Adrenal gland (tissue), 19 donors: ENCODE measurements around the gene CEACAM18. TPM values are rescaled to one million over a fixed set of nuclear protein-coding genes. Genes with fewer than 3 reads are reported as not detected.

ENCODE experiments used
- DNase-seq, 7 donors: peaks; one replicate each; pipeline ENCODE4 v3.0.0-alpha.2; 2019 to 2020
- H3K27ac ChIP-seq, 5 donors: fragments of 200-600 bp; sonication (generic) in 4 of 5; 1 replicate in 3 of 5; 2 replicates in 2 of 5; pipeline versions ENCODE4 v1.5.1 to v1.8.0; 2016 to 2020; ENCODE audit warnings: mild to moderate bottlenecking in 1 of 5
- H3K27me3 ChIP-seq: fragments of 200-600 bp; 2 replicates; pipeline ENCODE4 v1.8.0; 2021
- H3K36me3 ChIP-seq, 2 donors: fragments of 200-600 bp; replicated peaks in 1 of 2; 1 replicate in 1 of 2; 2 replicates in 1 of 2; pipeline versions ENCODE4 v1.5.1 to v1.8.0; 2018 to 2022
- H3K4me1 ChIP-seq, 2 donors: fragments of 200-600 bp; replicated peaks in 1 of 2; 1 replicate in 1 of 2; 2 replicates in 1 of 2; pipeline versions ENCODE4 v1.5.1 to v1.8.0; 2018 to 2021
- H3K4me3 ChIP-seq, 4 donors: fragments of 200-600 bp; sonication (generic) in 3 of 4; one replicate each; pipeline ENCODE4 v1.5.1; 2016 to 2018
- H3K9me3 ChIP-seq, 3 donors: fragments of 200-600 bp; sonication (generic) in 1 of 3; replicated peaks in 1 of 3; 1 replicate in 2 of 3; 2 replicates in 1 of 3; pipeline versions ENCODE4 v1.5.1 to v1.8.0; 2016 to 2021
- CTCF ChIP-seq, 6 experiments: fragments of 450-650 bp in 4 of 6; fragments of 200-600 bp in 2 of 6; sonication (generic) in 1 of 6; IDR thresholded peaks; 1 replicate in 5 of 6; 2 replicates in 1 of 6; pipeline versions ENCODE4 v1.5.1 to v1.8.0; 2016 to 2021; ENCODE audit warnings: antibody characterized with exemption in 6 of 6, mild to moderate bottlenecking in 2 of 6, moderate library complexity in 1 of 6
- POLR2A ChIP-seq, 2 donors: fragments of 450-650 bp; IDR thresholded peaks; one replicate each; pipeline ENCODE4 v1.6.1; 2017; ENCODE audit warnings: antibody characterized with exemption in 2 of 2, mild to moderate bottlenecking in 2 of 2, moderate library complexity in 1 of 2
- WGBS, 4 donors: extraction: QIAGEN DNeasy Blood & Tissue Kit in 2 of 4; methylation state at CpG; one replicate each; pipeline versions ENCODE4 v1.1.5 to v1.1.7; 2013 to 2017; 5-methylcytosine and 5-hydroxymethylcytosine counted together
- intact Hi-C, 2 donors: fragments of 100-400 bp; cut with DNase I; formaldehyde crosslinking; loops; one replicate each; pipeline versions ENCODE4 v1.14.1 to v1.15.0; 2022 to 2023
- long read RNA-seq, 10 donors: library from polyadenylated mRNA in 3 of 10; unstranded in 2 of 10; stranded (forward) in 1 of 10; transcript quantifications; one replicate each; pipeline ENCODE4 v2.0.0 and lab custom pipeline, GENCODE V29; 2021 to 2026
- polyA plus RNA-seq, 3 donors: library from polyadenylated mRNA; stranded (reverse); fragments of 200-250 nt in 2 of 3; fragments of 350-450 nt in 1 of 3; fragmentation: Illumina TruSeq in 1 of 3; extraction: RNeasy Lipid Tissue Mini Kit (QIAGEN cat#74804) in 1 of 3; gene quantifications; one replicate each; pipeline ENCODE4 v1.2.3, GENCODE V29; 2013 to 2014
- total RNA-seq, 9 donors: library from RNA; depleted of rRNA in 4 of 9; stranded (reverse); fragments of >200 nt in 4 of 9; fragments of 120-200 nt in 1 of 9; fragmentation: NEBNext Ultra II Directional in 1 of 9; extraction: Animal tissue kit (Norgen Biotek cat#: 25700) in 1 of 9; gene quantifications; one replicate each; pipeline versions ENCODE4 v1.1.0 to v1.2.4, GENCODE V29; 2013 to 2023
- donor health status: healthy with polysubstance abuse.
- donor health status: Bipolar disorder and iron deficiency.
- donor health status: DM: yes; HTN: yes; CAD: no.
- donor health status: DM: no; HTN: no; CAD: no.
- donor health status: DM: no; HTN: no; CAD: no.
- donor health status: DM: yes; HTN: yes; CAD: no.

CEACAM18 gene
- not detected for total RNA-seq
- polyA plus RNA-seq: not detected
- long read RNA-seq, donor 1: 0 reads
- long read RNA-seq, donor 2: 0 reads
- long read RNA-seq, donor 3: 0 reads
- long read RNA-seq, donor 4: 0 reads
- long read RNA-seq, donor 5: 0 reads
- long read RNA-seq, donor 6: 0 reads
- long read RNA-seq, donor 7: 0 reads
- long read RNA-seq, donor 8: 0 reads
- long read RNA-seq, donor 9: 0 reads
- long read RNA-seq, donor 10: 0 reads

DNA sequence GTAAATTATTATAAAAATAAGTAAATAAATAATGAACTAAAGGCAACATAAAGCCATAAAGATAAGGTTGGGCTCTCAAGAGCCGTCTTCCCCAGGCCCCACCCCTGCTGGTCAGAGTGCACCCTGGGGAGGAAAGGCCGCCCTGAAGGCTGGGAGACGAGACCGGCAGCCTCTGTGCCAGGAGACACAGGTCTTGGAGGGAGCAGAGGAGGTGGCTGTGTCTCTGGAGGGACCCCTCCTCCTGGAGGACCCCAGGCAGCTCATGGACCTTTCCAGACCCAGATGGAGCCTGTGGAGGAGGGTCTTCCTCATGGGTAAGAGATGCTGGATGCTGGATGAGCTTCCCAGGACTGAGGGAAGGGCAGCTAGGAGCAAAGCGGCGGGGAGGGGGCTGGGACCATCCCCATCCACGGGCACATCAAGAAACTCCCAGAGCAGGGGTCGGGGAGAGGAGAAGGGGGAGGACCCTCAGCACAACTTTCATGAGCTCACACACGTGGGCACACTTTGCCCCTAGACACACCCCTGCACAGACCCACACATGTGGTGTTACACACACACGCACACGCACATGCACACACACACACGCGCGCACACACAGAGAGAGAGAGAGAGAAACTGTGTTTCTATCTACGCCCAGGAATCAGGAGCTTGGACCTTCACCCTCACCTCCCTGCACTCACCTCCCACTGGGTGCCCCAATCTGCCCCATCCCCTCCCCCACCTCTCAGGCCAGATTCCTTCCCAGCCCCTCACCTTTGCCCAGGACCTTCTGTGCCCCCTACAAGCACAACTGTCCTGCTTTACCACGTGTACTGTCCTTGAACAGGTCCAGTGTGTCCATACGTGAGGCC, at the start of gene CEACAM18:
Gene CEACAM18, plus strand, starts transcription at position 159 of the 854 bp plus-strand sequence.
- no peak within 1 kb of the TSS for H3K27ac ChIP-seq
- H3K9me3 ChIP-seq: no peaks in the 10 kb centered on the region
- intact Hi-C loops: loop anchor here in 1 of 2 donors (2.0 kb wide), 1 partner anchor 170 kb away; no protein-coding TSS in a partner anchor
- no peak for DNase-seq
- TF ChIP-seq CTCF (IDR thresholded peaks at IDR 0.05): no peak
- no peak for TF ChIP-seq POLR2A (IDR thresholded peaks at IDR 0.05)
- H3K36me3 ChIP-seq: no peaks in the 10 kb centered on the region
- no peaks in the 10 kb centered on the region for H3K4me1 ChIP-seq
- no peak within 1 kb of the TSS for H3K4me3 ChIP-seq
- 55 to 66% (median 60%) methylated on average over 15 to 17 of the region's 17 CpGs for WGBS, 4 donors
- peaks cover 10% of the 10 kb centered on the region for H3K27me3 ChIP-seq

DNA sequence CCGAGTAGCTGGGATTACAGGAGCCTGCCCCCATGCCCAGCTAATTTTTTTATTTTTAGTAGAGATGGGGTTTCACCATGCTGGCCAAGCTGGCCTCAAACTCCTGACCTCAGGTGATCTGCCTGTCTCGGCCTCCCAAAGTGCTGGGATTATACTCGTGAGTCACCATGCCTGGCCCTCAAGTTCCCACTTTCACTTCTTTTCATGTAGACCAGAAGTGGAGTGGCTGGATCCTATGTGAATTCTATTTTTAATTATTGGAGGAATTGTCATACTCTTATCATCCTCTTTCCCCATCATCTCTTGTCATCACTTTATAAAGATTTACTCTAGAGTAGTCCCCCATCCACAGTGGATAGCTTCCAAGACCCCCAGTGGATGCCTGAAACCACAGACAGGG, 48.1 kb upstream of the CEACAM18 start:
- intact Hi-C loops: no loop called here
- TF ChIP-seq POLR2A (IDR thresholded peaks at IDR 0.05) (no peak), CTCF (IDR thresholded peaks at IDR 0.05) (no peak)
- no peak overlapping the region for H3K4me3 ChIP-seq

GRCh38 chr19:51431124-51431523, 47.2 kb upstream of the CEACAM18 start:
- Histone ChIP-seq H3K27me3 (no peaks in the 10 kb centered on the region), H3K9me3 (no peaks in the 10 kb centered on the region), H3K4me1 (no peaks in the 10 kb centered on the region), H3K36me3 (no peaks in the 10 kb centered on the region), H3K27ac (peak overlapping the region in 1 of 5 donors; percentile 72), H3K4me3 (no peak overlapping the region)
- intact Hi-C loops: no loop called here
- TF ChIP-seq POLR2A (IDR thresholded peaks at IDR 0.05) (no peak), CTCF (IDR thresholded peaks at IDR 0.05) (no peak)
- WGBS, 4 donors: 41 to 61% (median 43%) methylated on average over 3 of the region's 3 CpGs
- DNase-seq: no peak

More for the DNA sequence above, 48.1 kb upstream of the CEACAM18 start:
- H3K9me3 ChIP-seq: no peaks in the 10 kb centered on the region
- no peaks in the 10 kb centered on the region for H3K4me1 ChIP-seq
- no peak for DNase-seq
- 33 to 53% (median 33%) methylated on average over 3 of the region's 3 CpGs for WGBS, 4 donors
- H3K27me3 ChIP-seq: no peaks in the 10 kb centered on the region
- no peaks in the 10 kb centered on the region for H3K36me3 ChIP-seq
- H3K27ac ChIP-seq: no peak overlapping the region

- Histone ChIP-seq H3K9me3 (no peaks in the 10 kb centered on the region), H3K27ac (no peak overlapping the region), H3K4me1 (no peaks in the 10 kb centered on the region), H3K27me3 (no peaks in the 10 kb centered on the region), H3K4me3 (no peak overlapping the region), H3K36me3 (no peaks in the 10 kb centered on the region)
- no peak for DNase-seq
- TF ChIP-seq POLR2A (IDR thresholded peaks at IDR 0.05) (no peak), CTCF (IDR thresholded peaks at IDR 0.05) (no peak)
- intact Hi-C loops: no loop called here
- 42 to 61% (median 47%) methylated on average over 4 of the region's 4 CpGs for WGBS, 4 donors
Observed at GRCh38 chr19:51433043-51433442, 45.3 kb upstream of the CEACAM18 start.
